A673 (cell line): ENCODE data around the gene CDC45. TPM values are rescaled to one million over a fixed set of nuclear protein-coding genes. Genes with fewer than 3 reads are reported as not detected.

ENCODE experiments used
- BruUV-seq: library from RNA; stranded (reverse); fragments of 400-500 nt; replicated peaks from 2 replicates; lab custom pipeline; 2021; lab: Mats Ljungman, UMichigan
- CTCF ChIA-PET: fragments of 300-600 bp; sonication (Branson Sonifier 250); formaldehyde crosslinking; loops from one replicate; lab custom pipeline; 2022; ENCODE audit warnings: antibody characterized with exemption; lab: Charles Lee
- POLR2A ChIA-PET: fragments of 300-600 bp; sonication (Branson Sonifier 250); formaldehyde crosslinking; loops from one replicate; lab custom pipeline; 2022; ENCODE audit warnings: antibody characterized with exemption; ENCODE audit not compliant: low non-redundant PET; lab: Charles Lee
- DNase-seq: peaks from one replicate; pipeline ENCODE4 v3.0.0-alpha.2; 2015; ENCODE audit warnings: low spot score
- H3K27ac ChIP-seq: fragments of 200-600 bp; sonication (generic); 2 replicates; pipeline ENCODE4 v1.5.1; 2016; ENCODE audit warnings: mixed run types, low read depth, mild to moderate bottlenecking, mixed read lengths, antibody characterized with exemption, low read length; ENCODE audit not compliant: poor library complexity, severe bottlenecking
- H3K27me3 ChIP-seq: fragments of 200-600 bp; sonication (generic); replicated peaks from 2 replicates; pipeline ENCODE4 v1.6.1; 2017; ENCODE audit warnings: mixed run types, low read depth, mild to moderate bottlenecking, mixed read lengths, antibody characterized with exemption, low read length; ENCODE audit not compliant: insufficient read depth, poor library complexity
- H3K36me3 ChIP-seq: fragments of 200-600 bp; sonication (generic); 2 replicates; pipeline ENCODE4 v1.6.1; 2016; ENCODE audit warnings: mixed run types, mild to moderate bottlenecking, mixed read lengths, antibody characterized with exemption, low read length; ENCODE audit not compliant: insufficient read depth, poor library complexity, severe bottlenecking
- H3K4me1 ChIP-seq: fragments of 200-600 bp; sonication (generic); 2 replicates; pipeline ENCODE4 v1.6.1; 2017; ENCODE audit warnings: mixed run types, mild to moderate bottlenecking, mixed read lengths, antibody characterized with exemption, low read length; ENCODE audit not compliant: insufficient read depth, poor library complexity, severe bottlenecking
- H3K4me3 ChIP-seq: fragments of 200-600 bp; sonication (generic); 2 replicates; pipeline ENCODE4 v1.5.1; 2016; ENCODE audit warnings: low read depth, mixed run types, mild to moderate bottlenecking, mixed read lengths, low read length; ENCODE audit not compliant: poor library complexity, severe bottlenecking
- H3K9me3 ChIP-seq: fragments of 200-600 bp; sonication (generic); 2 replicates; pipeline ENCODE4 v1.6.1; 2016; ENCODE audit warnings: mixed run types, low read depth, mild to moderate bottlenecking, mixed read lengths, antibody characterized with exemption, low read length; ENCODE audit not compliant: poor library complexity, severe bottlenecking
- EZH2 ChIP-seq: fragments of 200-600 bp; sonication (generic); IDR thresholded peaks from 2 replicates; pipeline ENCODE4 v1.6.1; 2017; ENCODE audit warnings: borderline replicate concordance, low read depth, mild to moderate bottlenecking, mixed read lengths, antibody characterized with exemption, low read length; ENCODE audit not compliant: poor library complexity, severe bottlenecking
- intact Hi-C: fragments of 100-400 bp; cut with micrococcal nuclease; formaldehyde crosslinking; loops from one replicate; pipeline ENCODE4 v1.10.0; 2022; ENCODE audit not compliant: unreplicated experiment
- total RNA-seq: library from RNA; stranded (reverse); gene quantifications from 2 replicates; pipeline ENCODE4 v1.2.3, GENCODE V29; 2021
- TF ChIP-seq, protein P1 (sequence below): fragments of 300-800, 200-600 bp; sonication (generic); conservative IDR thresholded peaks from 2 replicates; pipeline ENCODE4 v1.5.1; 2017; ENCODE audit warnings: low read depth, mild to moderate bottlenecking, antibody characterized with exemption, low read length, moderate library complexity, mixed read lengths

The CDC45 gene
- total RNA-seq, 1 experiment from 2014 or later = 79.2 TPM

DNA sequence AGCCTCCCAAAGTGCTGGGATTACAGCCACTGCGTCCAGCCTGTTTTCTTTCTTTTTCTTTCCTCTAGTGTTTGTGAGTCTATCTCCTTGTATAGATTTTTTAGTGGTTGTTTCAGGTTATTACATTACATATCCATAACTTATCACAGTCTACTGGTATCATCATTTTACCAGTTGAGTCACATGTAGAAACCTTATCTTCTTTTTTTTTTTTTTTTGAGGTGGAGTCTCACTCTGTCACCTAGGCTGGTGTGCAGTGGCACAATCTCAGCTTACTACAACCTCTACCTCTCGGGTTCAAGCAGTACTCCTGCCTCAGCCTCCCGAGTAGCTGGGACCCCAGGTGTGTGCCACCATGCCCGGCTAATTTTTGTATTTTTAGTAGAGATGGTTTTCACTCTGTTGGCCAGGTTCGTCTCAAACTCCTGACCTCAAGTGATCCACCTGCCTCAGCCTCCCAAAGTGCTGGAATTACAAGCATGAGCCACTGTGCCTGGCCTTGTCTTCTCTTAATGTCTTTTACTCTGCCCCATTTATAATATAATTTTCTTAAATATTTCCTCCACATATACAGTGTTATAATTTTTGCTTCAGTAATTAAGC is 11.0 kb downstream of the CDC45 start:
- ChIA-PET CTCF (no interaction called here), POLR2A (no interaction called here)

DNA sequence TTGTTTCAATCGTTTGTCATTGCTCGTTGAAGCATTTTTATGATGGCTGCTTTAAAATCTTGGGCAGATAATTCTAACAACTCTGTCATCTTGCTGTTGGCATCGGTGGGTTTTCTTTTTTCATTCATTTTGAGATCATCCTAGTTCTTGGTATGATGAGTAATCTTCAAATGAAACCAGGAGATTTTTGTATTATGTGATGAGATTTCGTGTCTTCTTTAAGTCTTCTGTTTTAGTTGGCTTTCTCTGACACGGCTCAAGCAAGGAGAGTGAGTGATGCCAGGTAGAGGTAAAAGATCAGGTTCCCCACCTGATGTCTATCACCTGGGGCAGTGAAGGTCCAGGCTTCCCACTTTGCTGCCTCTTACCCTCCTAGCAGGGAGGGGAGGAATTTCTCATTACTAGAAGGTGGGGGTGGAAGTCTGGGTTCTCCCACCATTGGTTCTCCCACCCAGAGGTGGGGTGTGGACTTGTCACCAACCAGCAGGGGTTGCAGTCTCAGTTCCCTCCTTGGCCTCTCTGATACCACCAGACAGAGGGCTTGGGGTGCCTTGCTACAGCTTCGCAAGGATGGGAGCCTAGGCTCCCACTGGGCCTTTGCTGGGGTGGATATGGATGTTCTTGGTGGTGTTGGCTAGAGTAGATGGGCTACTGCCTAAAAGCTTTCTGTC is 12.9 kb downstream of the CDC45 start:
- TF ChIP-seq EZH2 = no peak
- TF ChIP-seq, protein P1, sequence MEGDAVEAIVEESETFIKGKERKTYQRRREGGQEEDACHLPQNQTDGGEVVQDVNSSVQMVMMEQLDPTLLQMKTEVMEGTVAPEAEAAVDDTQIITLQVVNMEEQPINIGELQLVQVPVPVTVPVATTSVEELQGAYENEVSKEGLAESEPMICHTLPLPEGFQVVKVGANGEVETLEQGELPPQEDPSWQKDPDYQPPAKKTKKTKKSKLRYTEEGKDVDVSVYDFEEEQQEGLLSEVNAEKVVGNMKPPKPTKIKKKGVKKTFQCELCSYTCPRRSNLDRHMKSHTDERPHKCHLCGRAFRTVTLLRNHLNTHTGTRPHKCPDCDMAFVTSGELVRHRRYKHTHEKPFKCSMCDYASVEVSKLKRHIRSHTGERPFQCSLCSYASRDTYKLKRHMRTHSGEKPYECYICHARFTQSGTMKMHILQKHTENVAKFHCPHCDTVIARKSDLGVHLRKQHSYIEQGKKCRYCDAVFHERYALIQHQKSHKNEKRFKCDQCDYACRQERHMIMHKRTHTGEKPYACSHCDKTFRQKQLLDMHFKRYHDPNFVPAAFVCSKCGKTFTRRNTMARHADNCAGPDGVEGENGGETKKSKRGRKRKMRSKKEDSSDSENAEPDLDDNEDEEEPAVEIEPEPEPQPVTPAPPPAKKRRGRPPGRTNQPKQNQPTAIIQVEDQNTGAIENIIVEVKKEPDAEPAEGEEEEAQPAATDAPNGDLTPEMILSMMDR = no peak
- Histone ChIP-seq H3K9me3 (no peaks in the 10 kb centered on the region), H3K36me3 (peaks cover 75% of the 10 kb centered on the region), H3K4me3 (no peak overlapping the region), H3K27me3 (no peaks in the 10 kb centered on the region), H3K27ac (no peak overlapping the region), H3K4me1 (no peaks in the 10 kb centered on the region)
- no peak for DNase-seq
- CTCF ChIA-PET = no interaction called here
- BruUV-seq = no TSS peak
- POLR2A ChIA-PET = no interaction called here
- intact Hi-C loops = no loop called here

More for the DNA sequence above, 11.0 kb downstream of the CDC45 start:
- no peaks in the 10 kb centered on the region for H3K4me1 ChIP-seq
- no peaks in the 10 kb centered on the region for H3K9me3 ChIP-seq
- TF ChIP-seq, protein P1 = no peak
- no peak for TF ChIP-seq EZH2
- DNase-seq = no peak
- no TSS peak for BruUV-seq
- H3K4me3 ChIP-seq = no peak overlapping the region
- H3K27ac ChIP-seq = no peak overlapping the region
- no peaks in the 10 kb centered on the region for H3K27me3 ChIP-seq
- peaks cover 69% of the 10 kb centered on the region for H3K36me3 ChIP-seq
- intact Hi-C loops = no loop called here

DNA sequence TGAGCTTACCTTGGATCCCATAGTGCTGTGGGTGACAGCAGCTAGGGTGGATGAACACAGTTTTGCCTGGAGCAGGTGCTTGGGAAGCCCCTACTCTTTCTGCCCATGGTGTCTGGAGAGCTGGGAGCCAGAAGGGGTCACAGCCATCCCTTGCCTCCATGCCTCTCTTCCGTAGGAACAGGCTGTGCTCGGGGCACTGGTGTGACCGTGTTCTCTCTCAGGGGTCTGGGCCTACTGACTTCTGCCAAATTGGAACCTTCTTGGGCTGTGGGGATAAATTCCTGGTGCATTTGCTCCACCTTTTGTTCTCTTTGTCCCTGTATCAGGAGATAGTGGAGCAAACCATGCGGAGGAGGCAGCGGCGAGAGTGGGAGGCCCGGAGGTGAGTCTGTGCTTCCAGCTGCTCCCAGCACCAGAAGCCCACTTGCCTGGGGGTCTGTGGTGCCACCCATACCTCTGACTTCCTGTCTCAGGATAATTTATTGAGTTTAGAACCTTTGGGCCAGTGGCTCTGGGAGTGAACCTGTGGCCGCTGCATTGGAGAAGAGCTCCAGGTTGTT is 14.4 kb downstream of the CDC45 start:
- DNase-seq = no peak
- Histone ChIP-seq H3K27ac (no peak overlapping the region), H3K27me3 (no peaks in the 10 kb centered on the region), H3K9me3 (no peaks in the 10 kb centered on the region), H3K4me3 (no peak overlapping the region), H3K36me3 (peaks cover 66% of the 10 kb centered on the region), H3K4me1 (no peaks in the 10 kb centered on the region)
- intact Hi-C loops = no loop called here
- ChIA-PET POLR2A (no interaction called here), CTCF (no interaction called here)
- no TSS peak for BruUV-seq
- TF ChIP-seq, protein P1 = no peak
- TF ChIP-seq EZH2 = no peak
